Fibroblast of the conjunctiva (primary cell): ENCODE data around the gene ABHD2.
"Not testable (repeated sequence)": the region's sequence is repeated elsewhere in the genome, so short reads cannot be mapped to it uniquely, and the experiment has no call there.

Source experiments
- DNase-seq: peaks from one replicate; pipeline ENCODE4 v3.0.0-alpha.2; 2010; ENCODE audit warnings: low read depth

ABHD2 gene

DNA sequence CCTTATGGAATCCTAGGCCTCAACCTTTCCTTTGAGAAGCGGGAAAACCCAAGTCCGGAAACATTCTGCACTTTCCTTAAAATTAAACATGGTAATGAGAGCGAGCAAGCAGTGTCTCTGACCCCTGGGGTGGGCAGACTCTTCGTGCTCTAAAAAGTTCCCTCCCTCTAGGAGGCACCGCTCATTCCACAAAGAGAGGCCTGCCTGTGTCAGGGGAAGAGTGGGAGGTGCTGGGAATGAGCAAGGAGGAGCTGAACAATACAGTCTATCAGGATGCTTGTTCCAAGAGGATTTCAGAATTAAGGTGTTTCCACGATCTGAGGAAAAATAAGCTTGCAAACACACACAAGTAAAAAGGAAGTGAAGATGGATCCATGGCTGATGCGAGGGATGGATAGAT lies 139.2 kb downstream of the ABHD2 start:
- DNase-seq, result no peak

DNA sequence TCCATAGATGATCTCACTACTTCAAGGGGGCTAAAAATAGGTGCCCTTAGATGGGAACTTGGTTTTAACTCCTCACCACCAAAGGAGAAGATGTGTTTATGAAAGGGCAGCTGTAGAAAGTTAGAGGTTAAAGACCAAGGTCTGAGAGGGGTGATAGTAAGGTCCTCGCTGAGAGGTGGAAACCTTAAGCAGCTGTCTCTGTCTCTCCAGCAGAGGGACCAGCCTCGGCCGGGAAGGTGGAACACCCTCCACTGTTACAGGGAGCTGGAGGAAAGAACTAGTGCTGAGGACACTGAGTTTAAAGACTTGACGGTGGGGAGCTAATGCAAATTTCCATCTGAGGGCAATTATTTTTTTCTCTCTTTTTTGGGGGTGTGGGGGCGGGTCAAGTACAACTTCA lies 142.0 kb downstream of the ABHD2 start:
- DNase-seq, result no peak

DNA sequence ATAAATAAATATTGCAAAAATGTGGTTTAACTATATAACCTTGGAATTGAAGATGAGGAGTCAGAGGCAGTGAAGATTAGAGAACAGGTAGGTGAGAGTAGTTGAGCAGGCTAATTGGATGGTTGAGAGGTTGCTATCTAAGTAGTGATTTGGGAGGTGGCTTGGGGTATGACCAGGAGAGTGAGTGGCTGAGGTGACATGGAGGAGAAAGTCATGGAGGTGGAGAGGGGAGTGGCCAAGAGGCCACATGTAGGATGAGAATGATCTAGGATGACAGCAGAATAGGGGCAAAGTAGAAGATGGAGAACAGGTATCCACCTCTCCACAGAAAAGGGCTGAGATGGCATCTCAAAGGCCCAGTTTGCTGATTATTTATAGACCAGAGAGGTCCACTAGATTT lies 143.6 kb downstream of the ABHD2 start:
- DNase-seq, result no peak

DNA sequence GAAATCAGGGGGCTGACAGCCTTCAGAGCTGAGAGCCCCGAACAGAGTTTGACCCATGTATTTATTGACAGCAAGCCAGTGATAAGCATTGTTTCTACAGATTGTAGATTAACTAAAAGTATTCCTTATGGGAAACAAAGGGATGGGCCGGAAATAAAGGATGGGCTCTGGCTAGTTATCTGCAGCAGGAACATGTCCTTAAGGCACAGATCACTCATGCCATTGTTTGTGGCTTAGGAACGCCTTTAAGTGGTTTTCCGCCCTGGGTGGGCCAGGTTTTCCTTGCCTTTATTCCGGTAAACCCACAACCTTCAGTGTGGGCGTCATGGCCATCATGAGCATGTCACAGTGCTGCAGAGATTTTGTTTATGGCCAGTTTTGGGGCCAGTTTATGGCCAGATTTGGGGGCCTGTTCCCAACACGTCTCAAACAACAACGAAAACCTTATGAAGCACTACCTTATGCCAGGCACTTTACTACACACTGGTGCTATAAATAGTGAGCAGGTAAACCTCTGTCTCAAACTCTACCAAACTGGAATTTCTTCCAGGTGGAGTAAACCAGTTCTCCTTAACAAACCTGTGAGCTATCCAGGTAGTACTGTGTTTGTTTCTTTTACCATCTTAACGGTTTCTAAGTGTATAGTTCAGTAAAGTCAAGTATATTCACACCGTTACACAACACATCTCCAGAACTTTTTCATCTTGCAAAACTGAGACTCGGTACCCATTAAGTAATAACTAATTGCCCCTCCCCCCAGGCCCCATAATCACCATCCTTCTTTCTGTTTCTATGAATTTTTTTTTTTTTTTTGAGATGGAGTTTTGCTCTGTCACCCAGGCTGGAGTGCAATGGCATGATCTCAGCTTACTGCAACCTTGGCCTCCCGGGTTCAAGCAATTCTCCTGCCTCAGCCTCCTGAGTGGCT lies 151.9 kb downstream of the ABHD2 start:
- DNase-seq, result not testable (repeated sequence)

DNA sequence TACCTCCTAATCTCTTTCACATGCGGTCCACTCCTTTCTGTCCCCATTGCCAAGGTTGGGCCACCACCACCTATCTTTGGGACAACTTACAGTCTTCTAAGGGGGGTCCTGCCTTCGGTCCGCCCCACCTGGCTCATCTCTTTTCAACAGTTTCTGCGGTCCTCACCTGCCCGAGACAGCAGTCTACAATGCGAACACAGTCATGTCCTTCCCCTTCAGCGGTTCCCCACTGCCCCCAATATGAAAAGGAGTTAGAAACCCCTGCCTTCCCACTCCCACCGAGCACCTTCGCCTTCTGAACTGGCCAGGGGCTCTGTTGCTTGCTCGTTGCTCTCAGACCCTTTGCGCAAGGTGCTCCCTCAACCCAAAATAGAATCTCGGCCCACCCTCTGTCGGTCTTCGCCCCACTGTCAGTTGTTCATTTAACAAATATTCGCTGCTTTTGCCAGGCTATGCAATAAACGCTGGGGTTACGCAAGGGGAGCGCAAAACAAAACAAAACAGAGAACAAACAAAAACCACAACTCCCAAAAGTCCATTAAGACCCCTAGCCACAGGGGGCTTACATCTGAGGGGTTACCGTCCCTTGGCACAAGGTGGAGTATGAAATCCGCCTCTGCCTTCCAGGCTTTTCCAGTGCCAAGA lies 154.9 kb downstream of the ABHD2 start:
- peak; percentile 16 for DNase-seq

DNA sequence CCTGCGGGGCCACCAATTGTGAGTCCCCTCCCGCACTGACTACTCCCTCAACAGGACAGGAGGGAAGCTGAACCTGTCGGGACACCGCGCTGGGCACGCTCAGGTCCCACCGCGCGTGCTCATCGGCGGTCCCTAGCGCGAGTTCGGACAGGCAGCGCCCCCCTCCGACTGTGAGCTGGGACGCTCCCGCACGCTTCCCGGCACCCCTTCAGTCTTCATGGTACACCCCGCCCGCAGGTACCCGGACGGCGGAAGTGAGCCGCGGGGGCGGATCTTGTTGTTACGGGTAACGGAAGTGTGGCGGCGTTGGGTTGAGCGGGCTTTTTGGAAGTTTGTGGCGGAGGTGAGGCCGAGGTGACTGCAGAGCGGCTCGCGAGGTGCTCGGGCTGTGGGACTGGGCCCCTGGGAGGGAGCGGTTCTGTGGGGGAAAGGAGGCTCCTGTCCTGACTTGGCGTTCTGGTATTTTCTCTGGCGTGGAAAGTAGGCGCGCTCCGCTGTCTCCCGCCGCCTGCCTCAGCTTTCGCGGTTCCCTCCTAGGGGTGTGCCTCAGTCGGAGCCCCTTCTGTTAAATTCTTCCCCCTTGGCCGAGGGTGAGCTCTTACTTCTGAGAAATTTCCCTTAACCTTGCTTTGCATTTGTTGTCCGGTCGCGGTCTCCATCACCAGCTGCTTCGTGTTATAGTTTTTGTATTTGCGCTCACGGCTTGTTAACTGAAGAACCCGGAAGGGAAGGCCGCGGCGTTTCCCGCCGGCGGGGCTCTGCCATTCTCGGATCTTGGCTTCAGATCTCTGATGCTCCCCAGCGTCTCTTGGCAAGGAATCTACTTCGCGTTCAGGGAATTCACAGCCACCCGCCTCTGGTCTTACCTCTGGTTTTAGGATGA lies 155.7 kb downstream of the ABHD2 start, which contains the start of gene FANCI:
Gene FANCI (plus strand): TSS at position 289 of the 883 bp plus-strand sequence. CDS start 3,669 bp downstream, outside the sequence.
- DNase-seq, result peak; percentile 79

DNA sequence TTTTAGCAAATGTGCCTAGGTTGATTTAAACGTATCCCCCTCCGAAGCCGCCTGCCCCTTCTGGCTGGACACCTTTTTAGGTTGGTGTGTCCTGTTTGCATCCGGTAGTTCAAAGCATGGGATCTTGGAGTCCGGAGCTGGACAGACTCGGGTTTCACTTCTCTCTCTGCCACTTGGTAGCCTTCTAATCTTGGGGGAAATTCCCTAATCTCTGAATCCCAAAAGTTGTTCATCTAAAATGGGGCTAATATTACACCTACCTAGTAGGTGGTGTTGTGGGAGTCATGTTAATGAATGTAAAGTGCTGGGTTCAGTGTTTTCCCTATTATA lies 156.3 kb downstream of the ABHD2 start:
- no peak for DNase-seq

DNA sequence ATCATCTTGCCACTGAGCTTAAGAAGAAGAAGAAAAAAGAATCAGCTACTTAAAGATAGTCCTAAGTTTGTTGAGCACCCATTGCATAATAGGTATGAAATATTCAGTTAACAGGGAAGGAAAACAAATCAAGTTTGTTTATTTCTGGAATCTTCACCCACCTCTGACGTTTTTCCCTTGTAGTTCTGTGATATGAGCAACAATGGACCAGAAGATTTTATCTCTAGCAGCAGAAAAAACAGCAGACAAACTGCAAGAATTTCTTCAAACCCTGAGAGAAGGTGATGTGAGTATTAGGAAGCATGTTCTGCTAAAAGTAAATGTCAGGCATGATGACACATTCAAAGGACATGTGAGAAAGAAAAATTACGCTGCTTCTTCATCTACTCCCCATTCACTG lies 159.2 kb downstream of the ABHD2 start:
- no peak for DNase-seq

DNA sequence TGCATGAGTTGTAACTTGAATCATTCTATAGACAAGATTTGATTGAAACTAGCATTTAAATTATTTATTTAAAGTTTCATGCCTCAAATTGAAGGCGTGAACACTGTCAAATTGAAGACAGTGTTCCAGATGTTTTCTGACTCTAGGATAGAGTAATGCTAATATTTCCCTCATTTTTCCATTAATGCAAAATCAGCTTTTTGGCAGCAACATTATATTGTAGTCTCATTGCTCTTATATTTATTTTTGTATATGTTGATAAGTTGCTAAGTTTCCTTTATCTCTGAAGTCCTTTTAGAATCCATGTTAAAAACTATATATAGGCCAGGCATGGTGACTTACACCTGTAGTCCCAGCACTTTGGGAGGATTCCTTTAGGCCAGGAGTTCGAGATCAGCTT lies 160.3 kb downstream of the ABHD2 start:
- no peak for DNase-seq

DNA sequence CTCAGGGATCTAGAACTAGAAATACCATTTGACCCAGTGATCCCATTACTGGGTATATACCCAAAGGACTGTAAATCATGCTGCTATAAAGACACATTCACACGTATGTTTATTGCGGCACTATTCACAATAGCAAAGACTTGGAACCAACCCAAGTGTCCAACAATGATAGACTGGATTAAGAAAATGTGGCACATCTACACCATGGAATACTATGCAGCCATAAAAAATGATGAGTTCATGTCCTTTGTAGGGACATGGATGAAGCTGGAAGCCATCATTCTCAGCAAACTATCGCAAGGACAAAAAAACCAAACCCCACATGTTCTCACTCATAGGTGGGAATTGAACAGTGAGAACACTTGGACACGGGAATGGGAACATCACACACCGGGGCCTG lies 161.9 kb downstream of the ABHD2 start:
- not testable (repeated sequence) for DNase-seq
